ENCODE results near the gene HRH2.

HRH2 gene

DNA sequence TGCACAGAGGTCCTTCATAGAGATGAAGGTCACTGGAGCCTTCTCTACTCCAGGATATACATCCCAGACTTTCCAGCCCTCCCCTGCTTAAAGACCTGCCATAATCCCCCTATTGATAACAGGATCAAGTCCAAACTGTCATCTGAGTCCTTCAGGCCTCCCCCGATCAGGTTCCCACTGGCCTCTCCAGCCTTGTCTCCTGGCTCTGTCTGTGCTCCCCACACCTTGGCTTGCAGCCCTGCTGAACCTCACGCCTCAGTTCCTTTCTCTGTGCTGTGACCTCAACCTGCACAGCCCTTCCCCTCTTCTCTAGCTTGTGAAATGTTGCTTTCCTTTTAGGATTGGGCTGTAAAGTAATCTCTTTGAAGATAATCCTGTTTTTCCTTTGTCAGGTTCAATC is 2.5 kb upstream of the HRH2 start:
- TF ChIP-seq, protein P1, sequence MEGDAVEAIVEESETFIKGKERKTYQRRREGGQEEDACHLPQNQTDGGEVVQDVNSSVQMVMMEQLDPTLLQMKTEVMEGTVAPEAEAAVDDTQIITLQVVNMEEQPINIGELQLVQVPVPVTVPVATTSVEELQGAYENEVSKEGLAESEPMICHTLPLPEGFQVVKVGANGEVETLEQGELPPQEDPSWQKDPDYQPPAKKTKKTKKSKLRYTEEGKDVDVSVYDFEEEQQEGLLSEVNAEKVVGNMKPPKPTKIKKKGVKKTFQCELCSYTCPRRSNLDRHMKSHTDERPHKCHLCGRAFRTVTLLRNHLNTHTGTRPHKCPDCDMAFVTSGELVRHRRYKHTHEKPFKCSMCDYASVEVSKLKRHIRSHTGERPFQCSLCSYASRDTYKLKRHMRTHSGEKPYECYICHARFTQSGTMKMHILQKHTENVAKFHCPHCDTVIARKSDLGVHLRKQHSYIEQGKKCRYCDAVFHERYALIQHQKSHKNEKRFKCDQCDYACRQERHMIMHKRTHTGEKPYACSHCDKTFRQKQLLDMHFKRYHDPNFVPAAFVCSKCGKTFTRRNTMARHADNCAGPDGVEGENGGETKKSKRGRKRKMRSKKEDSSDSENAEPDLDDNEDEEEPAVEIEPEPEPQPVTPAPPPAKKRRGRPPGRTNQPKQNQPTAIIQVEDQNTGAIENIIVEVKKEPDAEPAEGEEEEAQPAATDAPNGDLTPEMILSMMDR (IDR thresholded peaks at IDR 0.05; ENCODE audit: low read depth, low read length) = no peak
- no peak for DNase-seq (ENCODE audit: extremely low read depth, low read depth)

GRCh38 chr5:175656966-175657365 is 905 bp upstream of the HRH2 start:
- no peak for DNase-seq (ENCODE audit: extremely low read depth, low read depth)

GRCh38 chr5:175658299-175659145 is 651 bp downstream of the HRH2 start:
- DNase-seq (ENCODE audit: extremely low read depth, low read depth) = no peak
- TF ChIP-seq, protein P1 (IDR thresholded peaks at IDR 0.05; ENCODE audit: low read depth, low read length) = no peak

More at GRCh38 chr5:175656966-175657365, 905 bp upstream of the HRH2 start:
- TF ChIP-seq, protein P1 (IDR thresholded peaks at IDR 0.05; ENCODE audit: low read depth, low read length) = no peak

DNA sequence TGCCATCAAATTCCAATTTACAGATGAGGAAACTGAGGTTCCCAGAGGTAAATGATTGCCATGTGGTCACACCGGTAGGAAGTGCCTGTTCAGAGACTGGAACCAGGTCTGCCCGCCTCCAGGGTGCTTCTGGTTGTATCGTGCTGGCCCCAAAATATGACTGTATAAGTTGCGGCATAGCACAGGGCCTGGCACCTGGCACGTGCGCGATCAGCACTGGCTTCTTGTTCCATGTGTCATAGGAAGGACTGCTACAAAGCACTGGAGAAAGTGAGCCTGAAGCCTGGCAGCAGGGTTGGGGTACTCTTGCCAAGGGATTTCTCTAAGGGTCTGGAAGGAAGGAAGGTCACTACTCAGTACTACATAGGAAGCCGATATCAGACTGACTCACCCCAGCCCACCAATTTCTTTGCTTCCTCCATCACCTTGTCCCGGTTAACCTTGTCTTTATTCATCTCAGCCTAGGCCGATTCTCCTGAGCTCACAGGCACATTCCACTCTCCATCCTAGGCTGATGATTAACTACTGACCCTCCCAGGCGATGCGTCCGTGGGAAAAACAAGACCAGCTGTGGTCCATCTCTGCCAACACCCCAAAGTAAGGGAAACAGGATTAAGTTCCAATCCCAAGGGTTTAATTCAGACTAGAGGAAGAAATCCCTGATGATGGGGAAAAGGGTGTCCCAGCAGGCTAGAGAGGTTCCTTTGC is 1.8 kb downstream of the HRH2 start:
- TF ChIP-seq, protein P1 (IDR thresholded peaks at IDR 0.05; ENCODE audit: low read depth, low read length) = no peak
- no peak for DNase-seq (ENCODE audit: extremely low read depth, low read depth)

- DNase-seq (ENCODE audit: extremely low read depth, low read depth) = no peak
- TF ChIP-seq, protein P1 (IDR thresholded peaks at IDR 0.05; ENCODE audit: low read depth, low read length) = no peak
These were observed 5.6 kb downstream of the HRH2 start for GRCh38 chr5:175663186-175664184.

DNA sequence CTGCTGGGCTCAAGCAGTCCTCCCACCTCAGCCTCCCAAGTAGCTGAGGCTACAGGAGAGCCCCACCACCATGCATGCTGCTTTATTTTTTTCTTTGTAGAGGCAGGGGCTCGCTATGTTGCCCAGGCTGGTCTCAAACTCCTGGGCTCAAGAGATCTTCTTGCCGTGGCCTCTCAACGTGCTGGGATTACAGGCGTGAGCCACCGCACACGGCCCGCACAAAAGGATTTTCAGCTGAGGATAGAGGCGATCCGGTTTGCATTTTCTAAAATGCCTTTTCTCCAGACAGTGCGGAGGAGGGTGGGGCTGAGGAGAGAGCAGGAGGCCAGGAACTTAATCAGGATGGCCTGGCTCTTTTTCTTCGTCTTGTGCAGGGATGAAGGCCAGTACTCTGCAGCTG is 6.9 kb downstream of the HRH2 start:
- TF ChIP-seq, protein P1 (IDR thresholded peaks at IDR 0.05; ENCODE audit: low read depth, low read length) = no peak
- no peak for DNase-seq (ENCODE audit: extremely low read depth, low read depth)
